Measurements from ENCODE around the gene BDH1. TPM values are rescaled to one million over a fixed set of nuclear protein-coding genes. Genes with fewer than 3 reads are reported as not detected.
"Not testable (repeated sequence)": the region's sequence is repeated elsewhere in the genome, so short reads cannot be mapped to it uniquely, and the experiment has no call there.

The BDH1 gene
- 35.1 and 40.9 TPM in 2 replicates for total RNA-seq

- DNase-seq: peak; percentile 71
- Mint-ChIP-seq H3K27me3 (peaks cover 5% of the 10 kb centered on the region), H3K36me3 (ENCODE audit: low read depth) (no peaks in the 10 kb centered on the region), H3K27ac (peak within 1 kb of the TSS; percentile 86), H3K9me3 (no peaks in the 10 kb centered on the region), H3K4me3 (peak within 1 kb of the TSS; percentile 90), H3K4me1 (peaks cover 8% of the 10 kb centered on the region)
- TF ChIP-seq CTCF (IDR thresholded peaks at IDR 0.05): no peak
- intact Hi-C loops (cut with micrococcal nuclease): loop anchor here (1.0 to 2.0 kb wide), 3 partner anchors 45 to 395 kb away; partner anchors contain the start of genes DLG1 and RPL35A
- CTCF ChIA-PET: no interaction called here
- POLR2A ChIA-PET: interaction anchor here (1.3 kb wide), 1 partner anchor 43 kb away, joined by 3 read pairs; no protein-coding TSS in a partner anchor
- ATAC-seq (ENCODE audit: low read depth): peak; percentile 40
Measured at GRCh38 chr3:197555281-197556261, at the start of gene BDH1. Gene BDH1, minus strand, starts transcription at chr3:197555968. Its CDS starts 9,525 bp downstream, at chr3:197546443.

DNA sequence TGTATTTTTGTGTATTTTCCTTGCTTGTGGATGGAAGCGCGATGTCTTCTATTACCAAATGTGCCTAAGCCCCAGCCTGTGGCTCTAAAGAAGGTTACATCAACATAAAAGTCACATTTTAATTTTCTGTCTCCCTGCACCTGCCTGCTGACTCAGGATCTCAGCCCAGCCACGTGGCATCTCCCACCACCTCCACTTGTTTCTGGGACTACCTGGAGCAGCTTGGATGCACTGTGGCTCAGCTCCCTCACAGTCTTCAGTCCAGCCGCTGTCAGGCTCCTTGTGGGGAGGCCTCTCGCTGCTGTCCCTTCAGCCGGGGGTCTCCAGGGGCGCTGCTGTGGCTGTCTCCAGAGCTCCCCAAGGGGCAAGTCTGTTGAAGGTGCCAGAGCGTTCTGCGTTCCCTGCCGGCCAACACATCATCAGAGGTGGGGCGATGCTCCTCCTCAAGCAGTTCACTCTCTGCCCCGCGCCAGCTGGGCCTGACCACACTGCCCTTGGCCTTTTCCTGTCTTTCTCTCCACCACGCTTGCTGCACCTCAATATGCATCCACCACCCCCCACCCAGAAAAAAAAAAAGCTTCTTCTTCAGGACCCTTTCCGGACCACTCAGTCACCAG lies 47.7 kb upstream of the BDH1 start:
- no peak for DNase-seq
- intact Hi-C loops (cut with micrococcal nuclease): no loop called here
- H3K4me3 Mint-ChIP-seq: no peak overlapping the region
- no peak for TF ChIP-seq CTCF (IDR thresholded peaks at IDR 0.05)
- H3K27ac Mint-ChIP-seq: no peak overlapping the region
- peaks cover 22% of the 10 kb centered on the region for H3K36me3 Mint-ChIP-seq (ENCODE audit: low read depth)
- H3K4me1 Mint-ChIP-seq: peaks cover 9% of the 10 kb centered on the region
- ChIA-PET CTCF (no interaction called here), POLR2A (no interaction called here)
- H3K27me3 Mint-ChIP-seq: no peaks in the 10 kb centered on the region
- ATAC-seq (ENCODE audit: low read depth): no peak
- H3K9me3 Mint-ChIP-seq: no peaks in the 10 kb centered on the region

DNA sequence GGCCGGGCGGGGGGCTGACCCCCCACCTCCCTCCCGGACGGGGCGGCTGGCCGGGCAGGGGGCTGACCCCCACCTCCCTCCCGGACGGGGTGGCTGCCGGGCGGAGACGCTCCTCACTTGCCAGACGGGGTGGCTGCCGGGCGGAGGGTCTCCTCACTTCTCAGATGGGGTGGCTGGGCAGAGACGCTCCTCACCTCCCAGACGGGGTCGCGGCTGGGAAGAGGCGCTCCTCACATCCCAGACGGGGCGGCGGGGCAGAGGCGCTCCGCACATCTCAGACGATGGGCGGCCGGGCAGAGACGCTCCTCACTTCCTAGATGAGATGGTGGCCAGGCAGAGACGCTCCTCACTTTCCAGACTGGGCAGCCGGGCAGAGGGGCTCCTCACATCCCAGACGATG lies 46.6 kb upstream of the BDH1 start:
- H3K9me3 Mint-ChIP-seq; CTCF ChIA-PET; H3K27me3 Mint-ChIP-seq; H3K4me1 Mint-ChIP-seq; intact Hi-C loops (cut with micrococcal nuclease); H3K27ac Mint-ChIP-seq; DNase-seq; H3K4me3 Mint-ChIP-seq; POLR2A ChIA-PET; ATAC-seq (ENCODE audit: low read depth): not testable (repeated sequence)
- H3K36me3 Mint-ChIP-seq (ENCODE audit: low read depth): peaks cover 11% of the 10 kb centered on the region

DNA sequence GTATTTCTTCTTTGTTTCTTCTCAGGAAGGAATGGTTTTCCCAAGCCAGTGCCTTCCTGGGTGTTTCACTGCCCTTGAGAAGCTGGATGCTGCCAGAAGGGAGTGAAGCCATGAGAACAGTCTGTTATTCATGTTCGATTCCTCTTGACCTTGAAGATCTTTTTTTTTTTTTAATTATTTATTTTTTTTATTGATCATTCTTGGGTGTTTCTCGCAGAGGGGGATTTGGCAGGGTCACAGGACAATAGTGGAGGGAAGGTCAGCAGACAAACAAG lies 45.7 kb upstream of the BDH1 start:
- H3K4me1 Mint-ChIP-seq; H3K36me3 Mint-ChIP-seq (ENCODE audit: low read depth); H3K9me3 Mint-ChIP-seq; ATAC-seq (ENCODE audit: low read depth); POLR2A ChIA-PET; H3K4me3 Mint-ChIP-seq; CTCF ChIA-PET; DNase-seq; intact Hi-C loops (cut with micrococcal nuclease); H3K27ac Mint-ChIP-seq; H3K27me3 Mint-ChIP-seq: not testable (repeated sequence)

DNA sequence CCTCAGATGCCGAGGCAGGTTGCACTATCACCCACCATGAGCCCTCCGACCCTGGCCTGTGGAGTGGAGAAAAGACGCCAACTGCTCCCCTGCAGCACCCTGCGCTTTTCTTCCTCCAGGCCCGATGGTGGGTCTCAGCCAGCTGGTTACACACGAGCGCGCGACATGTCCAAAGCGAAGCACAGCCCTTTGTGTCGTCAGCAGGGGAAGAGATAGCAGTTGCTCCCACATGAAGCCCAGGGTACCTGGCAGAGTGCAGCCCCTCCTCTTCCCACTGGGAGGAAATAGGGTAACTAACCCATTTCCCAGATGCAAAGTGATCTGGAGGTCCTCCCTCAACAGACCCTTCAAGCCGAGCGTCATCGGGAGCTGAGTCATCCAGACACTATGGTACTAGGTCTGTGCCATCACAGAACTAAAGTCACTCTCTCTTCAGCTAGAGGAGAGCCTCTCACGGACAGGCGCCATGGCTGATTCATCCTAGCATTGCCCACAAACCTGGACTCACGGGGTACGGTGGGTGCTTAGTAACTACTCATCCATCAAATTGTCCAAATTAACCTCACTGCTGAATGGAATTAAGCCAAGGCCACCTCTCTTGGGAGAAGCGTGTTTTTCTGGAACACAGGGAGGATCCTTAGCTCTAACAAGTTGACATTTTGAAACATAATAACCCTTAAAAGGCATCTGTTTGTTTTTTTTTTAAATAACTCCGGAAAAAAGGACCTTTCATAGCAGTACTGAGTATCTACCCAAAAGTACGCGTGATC lies 45.2 kb upstream of the BDH1 start:
- TF ChIP-seq CTCF (IDR thresholded peaks at IDR 0.05): no peak
- ATAC-seq (ENCODE audit: low read depth) (no peak), DNase-seq (no peak)
- Mint-ChIP-seq H3K4me1 (peaks cover 9% of the 10 kb centered on the region), H3K4me3 (no peak overlapping the region), H3K36me3 (ENCODE audit: low read depth) (peaks cover 4% of the 10 kb centered on the region), H3K27me3 (no peaks in the 10 kb centered on the region), H3K27ac (no peak overlapping the region), H3K9me3 (no peaks in the 10 kb centered on the region)
- POLR2A ChIA-PET: no interaction called here
- CTCF ChIA-PET: interaction anchor here (2.1 kb wide), 1 partner anchor 200 kb away, joined by 11 read pairs; no protein-coding TSS in a partner anchor
- intact Hi-C loops (cut with micrococcal nuclease): no loop called here

Measured in activated B cell treated with CpG ODN at 0.5 μM for 24 hours (primary cell).